Stimulated activated CD4-positive, alpha-beta T cell treated with anti-CD3 and anti-CD28 coated beads, Interleukin-12 subunit alpha, Interleukin-12 subunit beta, amount 100 ng/mL, for 48 hours (primary cell): ENCODE data around the gene PFDN2.

Experiments
- DNase-seq, 3 donors: peaks; one replicate each; pipeline ENCODE4 v3.0.0-alpha.2; 2020; ENCODE audit warnings: low read depth in 2 of 3, low spot score in 1 of 3

Gene PFDN2

GRCh38 chr1:161106431-161106830, 11.4 kb downstream of the PFDN2 start:
- DNase-seq, result no peak

GRCh38 chr1:161100556-161100955, 17.3 kb downstream of the PFDN2 start:
- no peak for DNase-seq

- no peak for DNase-seq
Observed at GRCh38 chr1:161099090-161099802, 18.6 kb downstream of the PFDN2 start.

- DNase-seq, result peak; percentile 49 to 60 (median 55)
Observed at GRCh38 chr1:161098210-161099068, 19.4 kb downstream of the PFDN2 start, which contains the start of gene KLHDC9. KLHDC9 (plus strand) TSS chr1:161098361; CDS start chr1:161098536, 175 bp downstream.

- no peak for DNase-seq
Observed at GRCh38 chr1:161096530-161096929, 21.3 kb downstream of the PFDN2 start.

GRCh38 chr1:161096015-161096414, 21.8 kb downstream of the PFDN2 start:
- no peak for DNase-seq

GRCh38 chr1:161095230-161095629, 22.6 kb downstream of the PFDN2 start:
- DNase-seq, result no peak

- DNase-seq, result no peak
Observed at GRCh38 chr1:161094481-161094880, 23.4 kb downstream of the PFDN2 start.

GRCh38 chr1:161092621-161093028, 25.2 kb downstream of the PFDN2 start:
- DNase-seq, result peak in 1 of 3 donors; percentile 40

GRCh38 chr1:161091796-161092507, 25.9 kb downstream of the PFDN2 start:
- no peak for DNase-seq

GRCh38 chr1:161091093-161091492, 26.7 kb downstream of the PFDN2 start:
- DNase-seq, result no peak

- no peak for DNase-seq
Observed at GRCh38 chr1:161090617-161091016, 27.2 kb downstream of the PFDN2 start.

GRCh38 chr1:161089938-161090337, 27.9 kb downstream of the PFDN2 start:
- no peak for DNase-seq

- no peak for DNase-seq
Observed at GRCh38 chr1:161089251-161089924, 28.4 kb downstream of the PFDN2 start, which contains the start of gene NECTIN4. NECTIN4 (minus strand) TSS chr1:161089558; CDS start chr1:161089296, 262 bp downstream.

GRCh38 chr1:161088587-161089110, 29.2 kb downstream of the PFDN2 start:
- DNase-seq, result no peak

- DNase-seq, result no peak
Observed at GRCh38 chr1:161086457-161086856, 31.4 kb downstream of the PFDN2 start.

GRCh38 chr1:161085165-161085564, 32.7 kb downstream of the PFDN2 start:
- no peak for DNase-seq

GRCh38 chr1:161084597-161084988, 33.2 kb downstream of the PFDN2 start:
- no peak for DNase-seq

GRCh38 chr1:161083748-161084596, 33.9 kb downstream of the PFDN2 start:
- DNase-seq, result no peak
